Caco-2 (cell line): Measurements from ENCODE around the gene SRPK2. TPM values are rescaled to one million over a fixed set of nuclear protein-coding genes. Genes with fewer than 3 reads are reported as not detected.

ENCODE experiments used
- BruUV-seq: library from RNA; stranded (reverse); fragments of 400-500 nt; replicated peaks from 2 replicates; lab custom pipeline; 2021; lab: Mats Ljungman, UMichigan
- CTCF ChIA-PET: fragments of 300-600 bp; sonication (Branson Sonifier 250); formaldehyde crosslinking; loops from one replicate; lab custom pipeline; 2022; ENCODE audit warnings: antibody characterized with exemption; lab: Charles Lee
- POLR2A ChIA-PET: fragments of 300-600 bp; sonication (Branson Sonifier 250); formaldehyde crosslinking; loops from one replicate; lab custom pipeline; 2022; ENCODE audit warnings: antibody characterized with exemption; lab: Charles Lee
- DNase-seq, 2 experiments: peaks; one replicate each; pipeline versions ENCODE4 v3.0.0 to v3.0.0-alpha.2; 2020 to 2022
- H3K27me3 ChIP-seq: replicated peaks from 2 replicates; pipeline ENCODE4 v1.6.0; 2011; ENCODE audit warnings: low read length; ENCODE audit not compliant: control insufficient read depth, insufficient read depth
- H3K36me3 ChIP-seq: 2 replicates; pipeline ENCODE4 v1.5.1; 2011; ENCODE audit warnings: low read length; ENCODE audit not compliant: control insufficient read depth, insufficient read depth
- H3K4me1 ChIP-seq: fragments of 250-450 bp; sonication (Bioruptor Pico); 2 replicates; pipeline ENCODE4 v1.5.1; 2020; ENCODE audit warnings: mild to moderate bottlenecking
- H3K4me3 ChIP-seq: 2 replicates; pipeline ENCODE4 v1.5.1; 2011; ENCODE audit warnings: low read depth, mild to moderate bottlenecking, control low read depth, low read length
- H3K9me3 ChIP-seq: fragments of 250-450 bp; sonication (Bioruptor Pico); 2 replicates; pipeline ENCODE4 v1.5.1; 2020; ENCODE audit warnings: mild to moderate bottlenecking, moderate library complexity
- H3K27ac Mint-ChIP-seq: one replicate; pipeline ENCODE4 v1.8.0; 2022; ENCODE audit warnings: mixed read lengths; ENCODE audit not compliant: unreplicated experiment
- H3K27me3 Mint-ChIP-seq: one replicate; pipeline ENCODE4 v1.8.0; 2022; ENCODE audit warnings: mixed read lengths; ENCODE audit not compliant: insufficient read depth, unreplicated experiment
- H3K36me3 Mint-ChIP-seq: one replicate; pipeline ENCODE4 v1.8.0; 2022; ENCODE audit warnings: mild to moderate bottlenecking, mixed read lengths; ENCODE audit not compliant: insufficient read depth, unreplicated experiment
- H3K4me1 Mint-ChIP-seq: one replicate; pipeline ENCODE4 v1.8.0; 2022; ENCODE audit warnings: low read depth, mixed read lengths; ENCODE audit not compliant: unreplicated experiment
- H3K4me3 Mint-ChIP-seq: one replicate; pipeline ENCODE4 v1.8.0; 2022; ENCODE audit warnings: mild to moderate bottlenecking, moderate library complexity, mixed read lengths; ENCODE audit not compliant: unreplicated experiment
- H3K9me3 Mint-ChIP-seq: one replicate; pipeline ENCODE4 v1.8.0; 2022; ENCODE audit warnings: mixed read lengths; ENCODE audit not compliant: unreplicated experiment
- CTCF ChIP-seq, 2 experiments: fragments of 200-600 bp in 1 of 2; IDR thresholded peaks; 1 replicate in 1 of 2; 2 replicates in 1 of 2; pipeline versions ENCODE4 v1.5.1 to v1.8.0; 2011 to 2022; ENCODE audit warnings: antibody characterized with exemption in 1 of 2, control low read depth in 1 of 2, inconsistent platforms in 1 of 2, low read depth in 1 of 2, low read length in 1 of 2, mild to moderate bottlenecking in 1 of 2, moderate library complexity in 1 of 2; ENCODE audit not compliant: insufficient read depth in 1 of 2, severe bottlenecking in 1 of 2, unreplicated experiment in 1 of 2
- intact Hi-C: fragments of 100-400 bp; cut with micrococcal nuclease; formaldehyde crosslinking; loops from one replicate; pipeline ENCODE4 v1.10.0; 2022; ENCODE audit not compliant: unreplicated experiment
- total RNA-seq: library from RNA; stranded (reverse); gene quantifications from 2 replicates; pipeline ENCODE4 v1.2.3, GENCODE V29; 2022

Gene SRPK2
- total RNA-seq, 1 experiment from 2014 or later = 39.9 TPM

GRCh38 chr7:105127179-105127578 lies 261.5 kb downstream of the SRPK2 start:
- H3K27me3 ChIP-seq = no peaks in the 10 kb centered on the region
- POLR2A ChIA-PET = no interaction called here
- H3K4me3 ChIP-seq = no peak overlapping the region
- CTCF ChIA-PET = no interaction called here
- Mint-ChIP-seq H3K27me3 (no peaks in the 10 kb centered on the region), H3K27ac (no peak overlapping the region), H3K9me3 (no peaks in the 10 kb centered on the region), H3K36me3 (peaks cover 36% of the 10 kb centered on the region), H3K4me1 (no peaks in the 10 kb centered on the region), H3K4me3 (no peak overlapping the region)
- BruUV-seq = no TSS peak
- no peaks in the 10 kb centered on the region for H3K4me1 ChIP-seq
- no peak for DNase-seq
- TF ChIP-seq CTCF (IDR thresholded peaks at IDR 0.05; ENCODE audit: insufficient read depth in 1 of 2, low read depth in 1 of 2, low read length in 1 of 2, severe bottlenecking in 1 of 2, unreplicated experiment in 1 of 2) = no peak
- H3K36me3 ChIP-seq = no peaks in the 10 kb centered on the region; the same call in 1 of the 2 replicates
- H3K9me3 ChIP-seq = no peaks in the 10 kb centered on the region
- intact Hi-C loops = no loop called here

GRCh38 chr7:105126436-105126975 lies 262.2 kb downstream of the SRPK2 start:
- POLR2A ChIA-PET = no interaction called here

GRCh38 chr7:105125745-105126144 lies 263.0 kb downstream of the SRPK2 start:
- Histone ChIP-seq H3K4me1 (no peaks in the 10 kb centered on the region), H3K36me3 (no peaks in the 10 kb centered on the region; the same call in 1 of the 2 replicates), H3K9me3 (no peaks in the 10 kb centered on the region), H3K27me3 (no peaks in the 10 kb centered on the region), H3K4me3 (no peak overlapping the region)
- H3K9me3 Mint-ChIP-seq = no peaks in the 10 kb centered on the region
- no peaks in the 10 kb centered on the region for H3K27me3 Mint-ChIP-seq
- CTCF ChIA-PET = no interaction called here
- no peak for TF ChIP-seq CTCF (IDR thresholded peaks at IDR 0.05; ENCODE audit: insufficient read depth in 1 of 2, low read depth in 1 of 2, low read length in 1 of 2, severe bottlenecking in 1 of 2, unreplicated experiment in 1 of 2)
- no peak overlapping the region for H3K27ac Mint-ChIP-seq
- POLR2A ChIA-PET = no interaction called here
- peaks cover 27% of the 10 kb centered on the region for H3K36me3 Mint-ChIP-seq
- H3K4me3 Mint-ChIP-seq = no peak overlapping the region
- no peak for DNase-seq
- no TSS peak for BruUV-seq
- intact Hi-C loops = no loop called here
- no peaks in the 10 kb centered on the region for H3K4me1 Mint-ChIP-seq

More at GRCh38 chr7:105126436-105126975, 262.2 kb downstream of the SRPK2 start:
- Mint-ChIP-seq H3K4me3 (no peak overlapping the region), H3K9me3 (no peaks in the 10 kb centered on the region), H3K36me3 (peaks cover 31% of the 10 kb centered on the region), H3K27me3 (no peaks in the 10 kb centered on the region), H3K4me1 (no peaks in the 10 kb centered on the region), H3K27ac (no peak overlapping the region)
- Histone ChIP-seq H3K4me1 (no peaks in the 10 kb centered on the region), H3K27me3 (no peaks in the 10 kb centered on the region), H3K4me3 (no peak overlapping the region), H3K9me3 (no peaks in the 10 kb centered on the region), H3K36me3 (no peaks in the 10 kb centered on the region; the same call in 1 of the 2 replicates)
- intact Hi-C loops = no loop called here
- CTCF ChIA-PET = no interaction called here
- no peak for TF ChIP-seq CTCF (IDR thresholded peaks at IDR 0.05; ENCODE audit: insufficient read depth in 1 of 2, low read depth in 1 of 2, low read length in 1 of 2, severe bottlenecking in 1 of 2, unreplicated experiment in 1 of 2)
- no TSS peak for BruUV-seq
- DNase-seq = no peak
